Measurements from ENCODE around the gene MELK. TPM values are rescaled to one million over a fixed set of nuclear protein-coding genes. Genes with fewer than 3 reads are reported as not detected.

The MELK gene
- total RNA-seq, 1 donor from 2014 or later = 0.13 TPM

DNA sequence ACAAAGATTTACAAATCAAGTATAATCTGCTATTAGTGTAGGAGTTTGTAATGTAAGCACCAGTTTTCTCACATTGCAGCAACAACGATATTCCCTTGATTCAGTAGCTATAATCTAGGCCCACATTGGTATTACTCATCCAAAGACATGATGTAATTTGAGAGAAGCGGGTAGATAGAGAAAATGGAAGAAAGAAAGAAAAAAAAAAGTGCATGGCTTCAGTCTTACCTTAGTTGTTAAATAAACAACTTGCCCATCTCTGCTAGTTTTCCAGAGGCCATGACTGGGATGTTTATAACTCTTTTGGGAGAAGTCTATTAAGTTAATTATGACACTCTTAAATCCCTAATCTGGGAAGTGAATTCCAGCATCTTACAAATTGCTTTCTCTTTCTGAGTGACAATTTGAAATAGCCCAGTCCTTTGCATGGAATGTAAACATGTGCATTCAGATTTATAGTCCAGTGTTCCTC is 2.8 kb downstream of the MELK start:
- no peak for DNase-seq (ENCODE audit: low spot score)
- intact Hi-C loops (cut with DNase I) = no loop called here

DNA sequence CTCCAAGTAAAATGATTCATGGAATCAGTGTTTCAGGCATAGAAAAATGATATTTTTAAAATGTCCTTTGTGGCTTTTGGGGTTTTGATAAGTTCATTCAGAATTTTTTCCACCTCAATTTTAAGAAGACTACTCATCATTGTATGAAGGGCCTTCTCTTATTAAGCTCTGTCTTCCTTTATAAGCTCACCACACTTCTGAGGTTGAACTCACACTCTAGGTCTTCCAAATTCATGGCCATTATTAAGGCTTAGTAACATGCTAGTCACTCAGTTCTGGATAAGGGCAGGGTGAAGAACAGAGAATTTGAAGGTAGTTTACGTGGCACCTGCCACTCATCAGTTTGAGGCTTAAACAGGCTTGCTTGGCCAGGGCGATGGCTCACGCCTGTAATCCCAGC is 4.2 kb downstream of the MELK start:
- intact Hi-C loops (cut with DNase I) = no loop called here
- DNase-seq (ENCODE audit: low spot score) = no peak

DNA sequence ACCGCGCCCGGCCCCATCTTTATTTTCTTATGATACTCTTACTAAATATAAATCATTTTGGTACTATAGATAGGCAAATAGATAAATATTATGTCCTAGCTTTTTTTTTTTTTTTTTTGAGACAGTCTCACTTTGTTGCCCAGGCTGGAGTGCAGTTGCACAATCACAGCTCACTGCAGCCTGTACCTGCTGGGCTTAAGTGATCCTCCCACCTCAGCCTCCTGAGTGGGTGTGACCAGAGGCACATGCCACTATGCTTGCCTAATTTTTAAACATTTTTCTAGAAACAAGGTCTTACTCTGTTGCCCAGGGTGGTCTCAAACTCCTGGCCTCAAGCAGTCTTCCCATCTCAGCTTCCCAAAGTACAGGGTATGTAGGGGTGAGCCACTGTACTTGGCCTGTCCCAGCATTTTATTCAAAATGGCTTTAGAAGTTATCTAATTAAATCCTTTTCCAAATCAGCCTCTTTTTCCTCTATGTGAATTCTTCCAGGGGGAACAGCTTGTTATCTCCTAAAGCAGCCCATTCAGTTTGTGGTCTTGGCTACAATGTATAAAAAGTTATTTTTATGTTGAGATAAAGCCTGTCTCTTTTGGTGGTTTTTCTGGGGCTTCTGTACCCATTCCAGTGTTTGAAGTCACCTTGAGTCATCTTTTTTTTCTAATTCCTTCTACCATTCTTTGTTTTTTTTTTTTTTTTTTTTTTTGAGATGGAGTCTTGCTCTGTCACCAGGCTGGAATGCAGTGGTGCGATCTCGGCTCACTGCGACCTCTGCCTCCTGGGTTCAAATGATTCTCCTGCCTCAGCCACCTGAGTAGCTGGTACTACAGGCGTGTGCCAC is 12.1 kb downstream of the MELK start:
- no peak for DNase-seq (ENCODE audit: low spot score)
- intact Hi-C loops (cut with DNase I) = no loop called here

DNA sequence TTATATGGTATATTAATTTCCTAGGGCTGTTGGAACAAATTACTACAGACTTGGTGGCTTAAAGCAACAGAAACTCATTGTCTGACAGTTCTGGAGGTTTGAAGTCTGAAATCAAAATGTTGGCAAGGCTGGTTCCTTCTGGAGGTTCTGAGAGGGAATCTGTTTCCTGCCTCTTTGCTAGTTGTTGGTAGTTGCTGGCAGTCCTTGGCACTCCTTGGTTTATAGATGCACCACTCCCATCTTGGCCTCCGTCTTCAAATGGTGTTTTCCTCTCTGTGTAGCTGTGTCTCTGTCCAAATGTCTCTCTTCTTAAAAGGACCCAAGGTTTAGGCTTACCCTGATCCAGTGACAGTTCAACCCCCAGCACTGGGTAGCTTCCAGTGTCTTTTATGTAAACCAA is 17.5 kb downstream of the MELK start:
- intact Hi-C loops (cut with DNase I) = no loop called here
- DNase-seq (ENCODE audit: low spot score) = no peak

DNA sequence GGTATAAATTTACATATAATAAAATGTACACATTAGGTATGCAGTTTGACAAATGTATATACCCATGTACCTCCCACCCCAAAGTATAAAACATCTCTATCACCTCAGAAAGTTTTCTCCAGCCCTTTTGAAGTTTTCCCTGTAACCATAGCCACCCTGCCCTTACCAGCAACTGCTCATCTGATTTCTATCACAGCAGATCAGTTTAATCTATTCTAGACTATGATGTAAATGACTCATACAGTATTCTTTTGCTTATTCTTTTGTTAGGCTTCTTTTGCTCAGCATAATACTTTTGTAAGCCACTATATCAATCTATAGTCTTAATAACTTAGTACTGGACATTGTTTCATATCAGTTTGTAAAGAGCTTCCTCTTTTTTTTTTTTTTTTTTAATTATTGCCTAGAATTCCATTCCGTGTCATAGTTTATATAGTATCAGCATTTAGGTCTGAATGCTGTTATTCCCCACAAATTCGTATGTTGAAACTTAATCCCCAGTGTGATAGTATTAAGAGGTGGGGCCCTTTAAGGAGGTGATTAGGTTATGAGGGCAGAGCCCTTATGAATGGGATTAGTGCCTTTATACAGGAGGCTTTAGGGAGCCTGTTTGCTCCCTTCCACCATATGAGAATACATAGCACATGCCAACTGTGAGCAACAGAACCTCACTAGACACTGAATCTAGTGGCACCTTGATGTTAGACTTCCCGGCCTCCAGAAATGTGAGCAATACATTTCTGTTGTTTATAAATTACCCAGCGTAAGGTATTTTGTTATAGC is 20.3 kb downstream of the MELK start:
- no peak for DNase-seq (ENCODE audit: low spot score)
- intact Hi-C loops (cut with DNase I) = no loop called here

DNA sequence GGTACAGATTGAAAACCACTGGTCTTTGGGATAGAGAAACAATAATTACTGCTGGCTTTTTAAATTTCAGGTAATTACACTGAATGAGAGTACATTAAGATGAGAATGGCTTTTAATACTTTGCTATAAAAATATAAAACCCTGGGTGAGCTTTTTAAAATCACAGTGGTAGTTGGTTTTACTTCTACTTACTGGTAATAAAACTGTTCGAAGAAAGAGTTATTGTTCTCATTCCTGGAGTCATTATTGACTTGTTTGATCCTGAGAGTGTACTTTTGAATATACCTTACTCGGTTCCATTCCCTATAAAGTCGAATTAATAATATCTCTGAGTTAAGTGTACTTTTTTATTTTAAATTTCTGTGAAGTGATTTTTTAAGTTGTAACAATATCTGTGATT is 21.5 kb downstream of the MELK start:
- DNase-seq (ENCODE audit: low spot score) = no peak
- intact Hi-C loops (cut with DNase I) = no loop called here

DNA sequence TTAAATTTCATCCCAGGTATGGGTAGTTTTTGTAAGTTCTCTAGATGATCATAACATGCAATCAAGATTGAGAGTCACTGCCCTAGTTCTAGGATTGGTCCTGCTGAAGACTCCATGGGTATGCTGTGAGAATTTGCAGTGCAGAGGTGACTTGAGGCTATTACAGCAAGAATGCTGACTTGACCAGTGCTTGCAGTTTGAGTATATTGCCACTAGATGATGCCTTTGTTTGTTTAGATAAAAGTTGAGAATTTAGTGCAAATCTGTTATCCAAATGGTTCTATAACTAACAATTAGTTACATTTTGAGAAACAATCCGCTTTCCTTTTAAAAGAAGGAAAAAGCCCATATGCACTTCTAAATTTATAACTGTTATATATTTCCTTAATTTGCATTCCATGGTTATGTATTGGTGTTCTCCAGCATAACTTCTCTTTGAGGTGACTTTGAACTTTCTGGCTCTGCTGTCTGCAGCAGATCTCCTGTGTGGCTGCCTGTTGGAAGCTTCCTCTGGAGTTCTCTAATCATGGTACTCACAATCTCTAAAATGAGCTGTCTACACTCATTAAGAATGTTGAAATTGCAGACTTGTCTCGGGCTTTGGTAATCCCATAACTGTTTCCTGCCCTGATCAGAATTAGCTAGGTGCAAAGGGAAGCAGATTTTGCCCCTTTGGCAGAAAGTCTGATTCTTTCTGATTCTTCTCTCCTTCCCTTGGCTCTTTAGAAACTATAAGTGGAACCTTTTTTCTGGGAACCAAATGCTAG is 24.9 kb downstream of the MELK start:
- no peak for DNase-seq (ENCODE audit: low spot score)
- intact Hi-C loops (cut with DNase I) = no loop called here

DNA sequence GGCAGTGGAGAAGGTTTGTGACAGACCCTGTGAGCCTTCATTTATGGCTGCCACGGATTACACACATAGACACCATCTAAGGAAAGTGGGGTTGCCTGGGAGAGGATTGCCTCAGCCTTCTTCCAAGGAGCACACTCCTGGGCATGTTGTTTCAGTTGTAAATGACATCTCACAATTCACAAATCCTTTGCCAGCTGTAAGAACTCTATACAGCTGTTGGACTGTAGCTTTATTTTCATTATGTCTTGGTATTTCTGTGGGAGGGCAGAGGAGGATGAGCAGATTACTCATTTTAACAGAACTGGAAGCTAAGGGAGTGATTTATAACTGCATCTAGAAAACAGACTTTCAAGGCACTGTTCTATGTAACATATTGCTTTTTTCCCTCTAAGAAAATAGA is 25.6 kb downstream of the MELK start:
- intact Hi-C loops (cut with DNase I) = no loop called here
- no peak for DNase-seq (ENCODE audit: low spot score)

DNA sequence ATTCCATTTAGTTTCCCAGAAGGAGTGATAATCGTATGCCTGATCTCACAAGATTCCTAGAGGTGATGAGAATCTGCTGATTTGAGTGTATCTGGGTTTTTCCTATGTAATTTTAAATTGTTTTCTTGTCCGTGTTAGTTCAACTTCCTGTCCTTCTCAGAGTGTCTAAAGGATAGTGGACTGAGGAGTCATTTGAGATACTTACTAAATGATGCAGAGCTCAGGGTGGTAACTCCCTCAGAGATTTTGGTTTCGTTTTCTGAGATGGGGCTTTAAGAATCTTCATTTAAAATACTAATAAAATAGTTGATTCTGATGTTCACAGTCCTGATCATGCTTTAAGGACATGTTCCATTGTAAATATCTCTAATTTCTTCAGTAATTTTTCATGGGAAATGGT is 30.3 kb downstream of the MELK start:
- intact Hi-C loops (cut with DNase I) = no loop called here

DNA sequence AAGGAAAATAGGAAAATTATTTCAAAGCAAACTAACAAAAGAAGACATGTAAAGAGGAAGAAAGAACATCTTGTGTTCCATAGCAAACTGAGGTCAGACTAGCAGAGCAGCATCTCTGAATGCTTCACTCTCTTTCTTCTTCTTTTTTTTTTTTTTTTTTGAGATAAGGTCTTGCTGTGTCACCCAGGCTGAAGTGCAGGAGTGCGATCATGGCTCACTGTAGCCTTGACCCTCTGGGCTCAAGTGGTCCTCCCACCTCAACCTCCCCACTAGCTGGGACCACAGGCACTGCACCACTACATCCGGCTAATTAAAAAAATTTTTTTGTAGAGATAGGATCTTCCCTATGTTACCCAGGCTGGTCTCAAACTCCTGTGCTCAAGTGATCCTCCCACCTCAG is 36.6 kb downstream of the MELK start:
- intact Hi-C loops (cut with DNase I) = no loop called here
- DNase-seq (ENCODE audit: low spot score) = no peak

More for the DNA sequence above, 30.3 kb downstream of the MELK start:
- no peak for DNase-seq (ENCODE audit: low spot score)

DNA sequence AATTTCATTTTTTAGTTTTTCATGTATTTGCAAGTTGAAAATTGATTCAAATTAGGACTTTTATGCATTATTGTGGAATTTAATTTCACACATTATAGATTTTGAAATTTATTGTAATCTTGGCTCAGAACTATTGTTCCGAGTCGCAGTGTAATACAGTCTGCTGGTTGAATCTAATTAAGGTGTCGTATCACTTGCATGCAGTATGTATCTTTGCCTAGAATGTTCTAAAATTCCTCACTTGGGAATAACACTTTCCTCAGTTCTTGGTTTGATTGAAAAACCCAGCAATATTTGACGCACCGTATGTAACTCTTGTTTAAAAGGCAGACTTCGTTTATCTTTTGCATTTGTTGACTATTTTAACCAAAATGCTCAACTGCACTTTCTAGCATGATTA is 49.4 kb downstream of the MELK start:
- no peak for DNase-seq (ENCODE audit: low spot score)
- intact Hi-C loops (cut with DNase I) = no loop called here

DNA sequence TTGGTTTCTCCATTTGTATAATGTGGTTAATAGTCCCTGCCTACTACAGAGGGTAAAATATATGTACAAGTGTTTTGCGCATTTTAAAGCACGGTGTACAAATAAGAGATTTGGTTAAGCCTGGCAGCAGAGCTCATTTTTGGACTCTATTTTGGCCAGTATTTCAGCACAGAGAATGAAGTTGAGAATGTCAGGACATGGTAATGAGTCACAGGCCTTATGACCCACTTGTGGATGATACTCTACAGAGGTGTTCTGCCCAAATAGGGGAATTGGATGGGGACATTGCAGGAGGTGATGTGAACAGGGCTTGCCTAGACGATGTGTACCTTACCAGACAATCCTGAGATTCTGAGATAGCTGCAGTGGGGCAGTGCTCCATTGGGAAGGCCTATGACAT is 50.6 kb downstream of the MELK start:
- DNase-seq (ENCODE audit: low spot score) = no peak
- intact Hi-C loops (cut with DNase I) = no loop called here

DNA sequence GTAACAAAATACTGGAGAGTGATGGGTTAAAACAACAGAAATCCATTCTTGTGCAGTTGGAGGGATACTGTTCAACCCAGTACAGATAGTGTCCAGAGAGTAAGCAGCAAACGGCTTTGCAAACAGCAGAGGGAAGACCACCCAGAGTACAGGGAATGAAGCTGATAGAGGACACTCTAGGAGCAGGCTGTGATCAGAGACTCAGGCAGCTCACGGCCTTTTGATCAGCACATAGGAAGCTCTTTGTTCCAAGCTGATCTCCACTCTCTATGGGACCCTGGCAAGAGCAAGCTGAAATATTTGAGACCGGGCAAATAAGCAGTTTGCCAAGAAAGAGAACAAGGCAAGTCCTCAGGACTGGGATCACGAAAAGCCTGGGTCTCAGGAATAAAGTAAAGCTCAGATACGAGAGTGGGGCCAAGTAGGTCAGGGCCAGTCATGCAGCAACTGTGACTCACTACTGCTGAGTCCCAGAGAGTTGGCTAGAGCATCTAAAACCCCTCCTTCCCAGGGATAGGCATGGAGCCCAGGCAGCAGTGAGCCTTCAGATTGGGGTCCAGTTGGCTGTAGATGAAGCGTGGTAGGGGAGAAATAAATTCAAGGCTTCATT is 52.4 kb downstream of the MELK start:
- DNase-seq (ENCODE audit: low spot score) = no peak
- intact Hi-C loops (cut with DNase I) = no loop called here

DNA sequence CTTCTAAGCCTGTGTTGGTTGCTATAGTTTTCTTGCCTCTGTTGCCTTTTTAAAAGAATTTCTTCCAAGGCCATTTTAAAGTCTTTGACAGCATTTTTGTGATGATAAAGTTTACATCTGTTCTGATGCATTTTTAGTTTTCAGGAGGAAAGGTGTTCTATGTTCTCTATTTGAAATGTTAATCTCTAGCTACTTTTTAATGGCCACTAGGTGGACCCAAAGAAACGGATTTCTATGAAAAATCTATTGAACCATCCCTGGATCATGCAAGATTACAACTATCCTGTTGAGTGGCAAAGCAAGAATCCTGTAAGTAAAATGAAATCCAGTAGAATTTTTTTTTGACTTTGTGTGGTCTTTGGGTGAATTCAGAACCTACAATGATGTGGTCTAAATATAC is 60.2 kb downstream of the MELK start:
- intact Hi-C loops (cut with DNase I) = no loop called here
- DNase-seq (ENCODE audit: low spot score) = no peak

DNA sequence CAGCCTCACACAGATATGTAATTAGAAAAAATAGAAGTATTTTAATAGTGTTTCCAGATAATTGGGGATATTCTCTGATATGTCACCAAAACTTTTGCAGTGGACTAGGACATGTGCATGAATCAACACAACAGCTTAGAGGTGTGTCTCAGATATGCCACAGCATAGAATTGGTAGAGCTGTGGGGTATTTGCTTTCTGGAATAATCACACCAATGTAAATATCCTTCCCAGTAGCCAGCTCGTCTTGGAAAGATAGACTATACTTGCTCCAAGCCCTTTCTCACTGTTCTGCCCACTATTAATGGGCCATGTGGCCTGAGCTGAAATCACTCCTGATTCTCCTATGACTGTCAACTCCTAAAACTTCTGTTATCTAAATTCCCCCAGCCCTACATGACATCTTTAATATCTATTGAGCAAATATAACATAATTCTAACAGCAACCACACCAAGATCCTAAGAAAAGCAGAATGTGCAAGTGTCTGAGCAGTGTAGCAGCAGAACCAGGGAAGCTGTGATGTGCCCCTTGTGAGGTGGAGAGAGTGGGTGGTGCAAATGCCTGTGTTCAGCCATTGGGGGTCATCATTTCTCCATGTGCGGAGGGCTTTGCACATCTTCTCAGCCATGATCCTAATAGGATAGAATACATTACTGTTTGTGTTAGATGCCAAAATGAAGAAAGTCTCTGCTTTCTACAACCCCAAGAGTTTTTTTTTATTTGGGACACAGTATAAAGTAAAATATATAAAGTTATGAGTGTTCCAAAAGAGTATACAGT is 65.0 kb downstream of the MELK start:
- DNase-seq (ENCODE audit: low spot score) = no peak
- intact Hi-C loops (cut with DNase I) = no loop called here

DNA sequence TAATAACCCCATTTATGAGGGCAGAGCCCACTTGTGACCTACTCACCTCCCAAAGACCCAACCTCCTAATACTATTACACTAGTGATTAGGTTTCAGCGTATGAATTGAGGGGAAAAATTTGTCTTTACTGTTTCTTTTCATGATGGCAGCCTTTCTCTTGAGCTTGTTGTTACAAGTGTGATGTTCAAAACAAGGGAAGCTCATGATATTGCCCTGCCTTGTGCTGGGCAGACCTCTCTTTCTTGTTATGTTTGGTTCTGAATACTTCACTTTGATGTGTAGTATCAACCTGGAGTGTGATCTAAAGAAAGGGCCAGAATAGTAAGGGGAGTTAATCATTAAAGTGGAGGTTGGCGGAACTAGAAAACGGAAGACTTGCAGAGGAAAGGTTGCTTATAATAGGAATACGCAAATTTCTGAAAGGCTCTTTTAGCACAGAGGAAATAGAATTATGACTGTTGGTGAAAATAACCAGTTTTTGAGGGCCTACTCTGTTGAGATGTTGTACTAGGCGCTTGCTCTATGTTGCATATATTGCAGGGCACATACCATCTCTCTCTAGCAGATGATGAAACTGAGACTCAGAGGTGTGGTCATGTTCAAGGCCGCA is 68.2 kb downstream of the MELK start:
- intact Hi-C loops (cut with DNase I) = no loop called here
- DNase-seq (ENCODE audit: low spot score) = no peak

DNA sequence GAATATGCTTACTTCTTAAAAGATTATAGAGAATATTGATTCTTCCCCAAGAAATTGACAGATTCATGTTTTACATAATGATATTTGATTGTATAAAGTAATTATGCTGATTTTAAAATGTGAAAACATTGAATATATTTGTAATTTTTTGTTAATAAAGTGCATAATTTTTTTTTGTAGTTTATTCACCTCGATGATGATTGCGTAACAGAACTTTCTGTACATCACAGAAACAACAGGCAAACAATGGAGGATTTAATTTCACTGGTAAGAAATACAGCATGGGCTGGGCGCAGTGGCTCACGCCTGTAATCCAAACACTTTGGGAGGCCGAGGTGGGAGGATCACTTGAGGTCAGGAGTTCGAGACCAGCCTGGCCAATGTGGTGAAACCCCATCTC is 70.1 kb downstream of the MELK start:
- intact Hi-C loops (cut with DNase I) = no loop called here
- DNase-seq (ENCODE audit: low spot score) = no peak

DNA sequence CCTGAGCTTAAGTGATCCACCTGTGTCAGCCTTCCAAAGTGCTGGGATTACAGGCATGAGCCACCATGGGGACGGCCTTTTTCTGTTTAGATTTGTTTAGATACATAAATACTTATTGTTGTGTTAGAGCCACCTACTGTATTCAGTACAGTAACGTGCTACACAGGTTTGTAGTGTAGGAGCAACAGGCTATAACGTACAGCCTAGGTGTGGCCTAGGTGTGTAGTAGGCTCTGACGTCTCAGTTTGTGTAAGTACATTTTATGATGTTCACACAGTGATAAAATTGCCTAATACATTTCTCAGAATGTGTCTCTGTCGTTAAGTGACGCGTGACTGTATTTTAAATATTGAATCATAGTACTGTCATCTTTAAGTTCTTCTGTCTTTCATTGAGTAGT is 84.1 kb downstream of the MELK start:
- intact Hi-C loops (cut with DNase I) = no loop called here
- no peak for DNase-seq (ENCODE audit: low spot score)

DNA sequence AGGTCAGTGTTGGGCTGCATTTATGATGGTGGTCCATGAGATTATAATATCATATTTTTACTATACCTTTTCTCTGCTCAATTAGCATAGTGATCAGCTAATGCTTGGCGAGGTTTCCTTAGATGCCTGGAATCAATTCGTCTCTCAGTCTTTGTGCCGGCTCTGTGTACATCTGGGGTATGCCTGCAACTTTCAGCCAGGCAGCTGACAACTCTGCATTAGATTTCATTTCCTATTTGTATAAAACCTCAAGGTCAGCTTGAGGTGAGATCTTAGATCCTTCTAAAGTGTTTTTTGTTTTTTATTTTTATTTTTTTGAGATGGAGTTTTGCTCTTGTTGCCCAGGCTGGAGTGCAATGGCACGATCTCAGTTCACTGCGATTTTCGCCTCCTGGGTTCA is 86.8 kb downstream of the MELK start:
- intact Hi-C loops (cut with DNase I) = no loop called here
- no peak for DNase-seq (ENCODE audit: low spot score)
